SK-N-SH treated with all-trans-retinoic acid at 6 μM for 48 hours (cell line): ENCODE measurements around the gene GTPBP1.

Source experiments
- ATAC-seq: fragments of 200-7000 bp; cut with Tn5 transposase; 3 replicates; pipeline ENCODE4 v1.9.1; 2020; ENCODE audit warnings: mild to moderate bottlenecking, moderate library complexity
- BACH2 ChIP-seq: fragments of 250-450 bp; sonication (Bioruptor Pico); IDR thresholded peaks from 2 replicates; pipeline ENCODE4 v1.9.0; 2021; ENCODE audit warnings: mild to moderate bottlenecking, borderline replicate concordance
- CSDC2 ChIP-seq: fragments of 250-450 bp; sonication (Bioruptor Pico); IDR thresholded peaks from 2 replicates; pipeline ENCODE4 v1.5.0; 2020; ENCODE audit warnings: mild to moderate bottlenecking, moderate library complexity
- GLIS3 ChIP-seq: fragments of 250-450 bp; sonication (Bioruptor Pico); IDR thresholded peaks from 2 replicates; pipeline ENCODE4 v1.5.0; 2020; ENCODE audit warnings: mild to moderate bottlenecking, moderate library complexity
- ISL1 ChIP-seq: fragments of 250-450 bp; sonication (Bioruptor Pico); IDR thresholded peaks from 2 replicates; pipeline ENCODE4 v2.1.2; 2022; ENCODE audit warnings: mild to moderate bottlenecking, moderate library complexity
- OSR1 ChIP-seq: fragments of 250-450 bp; sonication (Bioruptor Pico); IDR thresholded peaks from 2 replicates; pipeline ENCODE4 v1.8.0; 2022; ENCODE audit warnings: moderate library complexity, mild to moderate bottlenecking, inconsistent platforms
- PPARA ChIP-seq: fragments of 250-450 bp; sonication (Bioruptor Pico); IDR thresholded peaks from 2 replicates; pipeline ENCODE4 v1.5.0; 2020; ENCODE audit warnings: mild to moderate bottlenecking, borderline replicate concordance
- RARB ChIP-seq: fragments of 250-450 bp; sonication (Bioruptor Pico); IDR thresholded peaks from 2 replicates; pipeline ENCODE4 v1.8.0; 2021; ENCODE audit warnings: mild to moderate bottlenecking, moderate library complexity
- SNAI2 ChIP-seq: fragments of 250-450 bp; sonication (Bioruptor Pico); IDR thresholded peaks from 2 replicates; pipeline ENCODE4 v1.5.0; 2020; ENCODE audit warnings: mild to moderate bottlenecking, moderate library complexity
- TCF4 ChIP-seq: fragments of 250-450 bp; sonication (Bioruptor Pico); IDR thresholded peaks from 2 replicates; pipeline ENCODE4 v1.8.0; 2021; ENCODE audit warnings: mild to moderate bottlenecking, moderate library complexity, borderline replicate concordance
- TOX ChIP-seq: fragments of 250-450 bp; sonication (Bioruptor Pico); IDR thresholded peaks from 2 replicates; pipeline ENCODE4 v1.8.0; 2021; ENCODE audit warnings: mild to moderate bottlenecking, moderate library complexity, borderline replicate concordance
- ZC3H10 ChIP-seq: fragments of 250-450 bp; sonication (Bioruptor Pico); IDR thresholded peaks from 2 replicates; pipeline ENCODE4 v1.5.1; 2021; ENCODE audit warnings: mild to moderate bottlenecking, moderate library complexity
- ZFP3 ChIP-seq: fragments of 250-450 bp; sonication (Bioruptor Pico); IDR thresholded peaks from 2 replicates; pipeline ENCODE4 v1.5.0; 2020; ENCODE audit warnings: mild to moderate bottlenecking, moderate library complexity
- ZFP30 ChIP-seq: fragments of 450-650 bp; formaldehyde crosslinking; IDR thresholded peaks from 2 replicates; pipeline ENCODE4 v1.5.0; 2022; ENCODE audit warnings: mild to moderate bottlenecking, moderate library complexity
- ZNF565 ChIP-seq: fragments of 450-650 bp; formaldehyde crosslinking; conservative IDR thresholded peaks from 2 replicates; pipeline ENCODE4 v1.5.0; 2020; ENCODE audit warnings: low read depth, mild to moderate bottlenecking, moderate library complexity
- ZNF8 ChIP-seq: fragments of 450-650 bp; formaldehyde crosslinking; IDR thresholded peaks from 2 replicates; pipeline ENCODE4 v1.5.0; 2020; ENCODE audit warnings: mild to moderate bottlenecking, moderate library complexity
- TF ChIP-seq, protein P1 (sequence below): fragments of 250-450 bp; sonication (Bioruptor Pico); IDR thresholded peaks from 2 replicates; pipeline ENCODE4 v1.8.0; 2020; ENCODE audit warnings: mild to moderate bottlenecking, moderate library complexity, borderline replicate concordance
- TF ChIP-seq, protein P2 (sequence below): fragments of 250-450 bp; sonication (Bioruptor Pico); IDR thresholded peaks from 2 replicates; pipeline ENCODE4 v1.5.1; 2021; ENCODE audit warnings: mild to moderate bottlenecking, moderate library complexity
- TF ChIP-seq, protein P3 (sequence below): fragments of 250-450 bp; sonication (Bioruptor Pico); IDR thresholded peaks from 2 replicates; pipeline ENCODE4 v1.8.0; 2021; ENCODE audit warnings: low read depth, mild to moderate bottlenecking, moderate library complexity, borderline replicate concordance
- TF ChIP-seq, protein P4 (sequence below): fragments of 250-450 bp; sonication (Bioruptor Pico); IDR thresholded peaks from 2 replicates; pipeline ENCODE4 v1.5.0; 2020; ENCODE audit warnings: mild to moderate bottlenecking, moderate library complexity
- TF ChIP-seq, protein P5 (sequence below): fragments of 250-450 bp; sonication (Bioruptor Pico); IDR thresholded peaks from 2 replicates; pipeline ENCODE4 v1.5.1; 2020; ENCODE audit warnings: low read depth, mild to moderate bottlenecking, moderate library complexity

The GTPBP1 gene

DNA sequence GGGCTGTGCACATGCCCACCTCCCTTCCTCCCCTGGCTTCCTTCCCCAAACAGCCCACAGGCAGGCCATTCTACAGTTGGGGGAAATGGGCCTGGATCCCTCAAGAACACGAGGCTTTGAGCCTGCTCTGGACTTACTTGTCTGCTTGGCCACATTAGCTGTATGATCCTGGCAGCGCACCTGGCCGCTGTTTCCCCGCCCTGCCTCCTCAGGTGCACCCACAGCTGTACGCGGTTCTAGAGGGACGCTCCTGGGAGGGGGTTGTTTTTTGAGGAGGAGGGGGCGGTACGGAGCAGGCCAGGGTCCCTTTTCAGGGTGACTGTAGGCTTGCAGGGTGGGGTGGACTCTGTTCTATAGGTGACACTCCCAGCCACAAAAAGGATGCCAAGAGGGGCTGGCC, 61.6 kb downstream of the GTPBP1 start (continued):
- TF ChIP-seq, protein P1, sequence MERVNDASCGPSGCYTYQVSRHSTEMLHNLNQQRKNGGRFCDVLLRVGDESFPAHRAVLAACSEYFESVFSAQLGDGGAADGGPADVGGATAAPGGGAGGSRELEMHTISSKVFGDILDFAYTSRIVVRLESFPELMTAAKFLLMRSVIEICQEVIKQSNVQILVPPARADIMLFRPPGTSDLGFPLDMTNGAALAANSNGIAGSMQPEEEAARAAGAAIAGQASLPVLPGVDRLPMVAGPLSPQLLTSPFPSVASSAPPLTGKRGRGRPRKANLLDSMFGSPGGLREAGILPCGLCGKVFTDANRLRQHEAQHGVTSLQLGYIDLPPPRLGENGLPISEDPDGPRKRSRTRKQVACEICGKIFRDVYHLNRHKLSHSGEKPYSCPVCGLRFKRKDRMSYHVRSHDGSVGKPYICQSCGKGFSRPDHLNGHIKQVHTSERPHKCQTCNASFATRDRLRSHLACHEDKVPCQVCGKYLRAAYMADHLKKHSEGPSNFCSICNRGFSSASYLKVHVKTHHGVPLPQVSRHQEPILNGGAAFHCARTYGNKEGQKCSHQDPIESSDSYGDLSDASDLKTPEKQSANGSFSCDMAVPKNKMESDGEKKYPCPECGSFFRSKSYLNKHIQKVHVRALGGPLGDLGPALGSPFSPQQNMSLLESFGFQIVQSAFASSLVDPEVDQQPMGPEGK = no peak
- TF ChIP-seq RARB (no peak), ZFP30 (CRISPR knock-in tag) (no peak), BACH2 (CRISPR knock-in tag) (no peak), SNAI2 (CRISPR knock-in tag) (no peak), ZFP3 (no peak)

DNA sequence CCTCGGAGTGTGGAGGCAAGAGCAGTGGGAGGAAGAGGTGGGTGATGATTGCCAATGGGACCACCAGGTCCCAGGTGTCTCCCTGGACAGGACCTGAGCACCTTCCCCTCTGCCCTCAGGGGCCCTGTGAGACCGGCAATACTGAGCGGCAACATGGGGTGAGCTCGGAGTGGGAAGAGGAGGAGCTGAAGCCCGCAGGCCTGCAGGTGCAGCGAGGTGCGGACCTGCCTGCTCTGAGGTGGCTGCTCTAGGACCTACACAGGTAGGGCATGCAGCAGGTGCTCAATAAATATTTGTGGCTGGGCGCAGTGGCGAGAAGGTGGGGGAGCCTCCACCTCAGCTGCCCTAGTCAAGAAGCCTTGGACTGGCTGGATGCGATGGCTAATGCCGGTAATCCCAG, 62.3 kb downstream of the GTPBP1 start:
- TF ChIP-seq, protein P2, sequence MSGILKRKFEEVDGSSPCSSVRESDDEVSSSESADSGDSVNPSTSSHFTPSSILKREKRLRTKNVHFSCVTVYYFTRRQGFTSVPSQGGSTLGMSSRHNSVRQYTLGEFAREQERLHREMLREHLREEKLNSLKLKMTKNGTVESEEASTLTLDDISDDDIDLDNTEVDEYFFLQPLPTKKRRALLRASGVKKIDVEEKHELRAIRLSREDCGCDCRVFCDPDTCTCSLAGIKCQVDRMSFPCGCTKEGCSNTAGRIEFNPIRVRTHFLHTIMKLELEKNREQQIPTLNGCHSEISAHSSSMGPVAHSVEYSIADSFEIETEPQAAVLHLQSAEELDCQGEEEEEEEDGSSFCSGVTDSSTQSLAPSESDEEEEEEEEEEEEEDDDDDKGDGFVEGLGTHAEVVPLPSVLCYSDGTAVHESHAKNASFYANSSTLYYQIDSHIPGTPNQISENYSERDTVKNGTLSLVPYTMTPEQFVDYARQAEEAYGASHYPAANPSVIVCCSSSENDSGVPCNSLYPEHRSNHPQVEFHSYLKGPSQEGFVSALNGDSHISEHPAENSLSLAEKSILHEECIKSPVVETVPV (CRISPR knock-in tag) = no peak
- TF ChIP-seq CSDC2 (CRISPR knock-in tag) (no peak), ZFP30 (CRISPR knock-in tag) (no peak), ZNF8 (no peak), ZFP3 (no peak), SNAI2 (CRISPR knock-in tag) (no peak), ZNF565 (CRISPR knock-in tag) (no peak)
- TF ChIP-seq, protein P3, sequence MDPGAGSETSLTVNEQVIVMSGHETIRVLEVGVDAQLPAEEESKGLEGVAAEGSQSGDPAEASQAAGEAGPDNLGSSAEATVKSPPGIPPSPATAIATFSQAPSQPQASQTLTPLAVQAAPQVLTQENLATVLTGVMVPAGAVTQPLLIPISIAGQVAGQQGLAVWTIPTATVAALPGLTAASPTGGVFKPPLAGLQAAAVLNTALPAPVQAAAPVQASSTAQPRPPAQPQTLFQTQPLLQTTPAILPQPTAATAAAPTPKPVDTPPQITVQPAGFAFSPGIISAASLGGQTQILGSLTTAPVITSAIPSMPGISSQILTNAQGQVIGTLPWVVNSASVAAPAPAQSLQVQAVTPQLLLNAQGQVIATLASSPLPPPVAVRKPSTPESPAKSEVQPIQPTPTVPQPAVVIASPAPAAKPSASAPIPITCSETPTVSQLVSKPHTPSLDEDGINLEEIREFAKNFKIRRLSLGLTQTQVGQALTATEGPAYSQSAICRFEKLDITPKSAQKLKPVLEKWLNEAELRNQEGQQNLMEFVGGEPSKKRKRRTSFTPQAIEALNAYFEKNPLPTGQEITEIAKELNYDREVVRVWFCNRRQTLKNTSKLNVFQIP (CRISPR knock-in tag) = no peak
- TF ChIP-seq, protein P1 = no peak
- TF ChIP-seq, protein P4, sequence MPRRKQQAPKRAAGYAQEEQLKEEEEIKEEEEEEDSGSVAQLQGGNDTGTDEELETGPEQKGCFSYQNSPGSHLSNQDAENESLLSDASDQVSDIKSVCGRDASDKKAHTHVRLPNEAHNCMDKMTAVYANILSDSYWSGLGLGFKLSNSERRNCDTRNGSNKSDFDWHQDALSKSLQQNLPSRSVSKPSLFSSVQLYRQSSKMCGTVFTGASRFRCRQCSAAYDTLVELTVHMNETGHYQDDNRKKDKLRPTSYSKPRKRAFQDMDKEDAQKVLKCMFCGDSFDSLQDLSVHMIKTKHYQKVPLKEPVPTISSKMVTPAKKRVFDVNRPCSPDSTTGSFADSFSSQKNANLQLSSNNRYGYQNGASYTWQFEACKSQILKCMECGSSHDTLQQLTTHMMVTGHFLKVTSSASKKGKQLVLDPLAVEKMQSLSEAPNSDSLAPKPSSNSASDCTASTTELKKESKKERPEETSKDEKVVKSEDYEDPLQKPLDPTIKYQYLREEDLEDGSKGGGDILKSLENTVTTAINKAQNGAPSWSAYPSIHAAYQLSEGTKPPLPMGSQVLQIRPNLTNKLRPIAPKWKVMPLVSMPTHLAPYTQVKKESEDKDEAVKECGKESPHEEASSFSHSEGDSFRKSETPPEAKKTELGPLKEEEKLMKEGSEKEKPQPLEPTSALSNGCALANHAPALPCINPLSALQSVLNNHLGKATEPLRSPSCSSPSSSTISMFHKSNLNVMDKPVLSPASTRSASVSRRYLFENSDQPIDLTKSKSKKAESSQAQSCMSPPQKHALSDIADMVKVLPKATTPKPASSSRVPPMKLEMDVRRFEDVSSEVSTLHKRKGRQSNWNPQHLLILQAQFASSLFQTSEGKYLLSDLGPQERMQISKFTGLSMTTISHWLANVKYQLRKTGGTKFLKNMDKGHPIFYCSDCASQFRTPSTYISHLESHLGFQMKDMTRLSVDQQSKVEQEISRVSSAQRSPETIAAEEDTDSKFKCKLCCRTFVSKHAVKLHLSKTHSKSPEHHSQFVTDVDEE (CRISPR knock-in tag) = no peak
- TF ChIP-seq, protein P5, sequence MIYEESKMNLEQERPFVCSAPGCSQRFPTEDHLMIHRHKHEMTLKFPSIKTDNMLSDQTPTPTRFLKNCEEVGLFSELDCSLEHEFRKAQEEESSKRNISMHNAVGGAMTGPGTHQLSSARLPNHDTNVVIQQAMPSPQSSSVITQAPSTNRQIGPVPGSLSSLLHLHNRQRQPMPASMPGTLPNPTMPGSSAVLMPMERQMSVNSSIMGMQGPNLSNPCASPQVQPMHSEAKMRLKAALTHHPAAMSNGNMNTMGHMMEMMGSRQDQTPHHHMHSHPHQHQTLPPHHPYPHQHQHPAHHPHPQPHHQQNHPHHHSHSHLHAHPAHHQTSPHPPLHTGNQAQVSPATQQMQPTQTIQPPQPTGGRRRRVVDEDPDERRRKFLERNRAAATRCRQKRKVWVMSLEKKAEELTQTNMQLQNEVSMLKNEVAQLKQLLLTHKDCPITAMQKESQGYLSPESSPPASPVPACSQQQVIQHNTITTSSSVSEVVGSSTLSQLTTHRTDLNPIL (CRISPR knock-in tag) = no peak
- ATAC-seq = no peak

DNA sequence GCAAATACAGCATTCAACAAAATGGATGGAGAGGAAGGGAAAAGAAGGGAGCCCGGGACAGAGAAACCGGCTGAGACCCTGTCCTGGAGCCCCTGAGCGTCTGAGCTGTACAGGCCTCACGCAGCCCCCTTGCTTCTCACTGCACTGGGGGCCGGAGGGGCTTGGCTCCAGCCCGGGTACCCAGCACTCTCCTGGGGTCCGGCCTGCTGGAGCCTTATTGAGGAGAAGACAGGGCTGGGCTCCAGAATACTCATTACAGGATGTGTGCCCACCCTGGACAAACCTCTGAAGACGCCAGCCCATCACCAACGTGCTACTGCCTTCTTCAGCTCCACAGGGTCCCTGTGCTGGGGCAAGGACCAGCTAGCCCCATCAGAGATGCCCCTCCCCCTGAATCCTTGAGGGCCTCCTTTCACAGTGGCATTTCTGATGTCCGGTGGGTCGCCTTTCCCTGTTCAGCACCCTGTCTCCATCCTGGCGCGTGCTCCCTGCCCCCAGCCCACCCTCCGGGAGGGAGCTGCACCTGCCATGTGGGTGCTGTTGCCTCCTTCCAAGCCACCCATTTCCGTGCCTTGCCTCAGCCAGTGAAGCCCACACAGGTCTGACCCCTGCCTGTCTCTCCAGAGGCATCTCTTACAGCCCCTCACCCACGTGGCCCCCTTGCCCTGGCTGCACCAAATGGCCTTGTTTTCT, 64.7 kb downstream of the GTPBP1 start:
- ATAC-seq = no peak
- no peak for TF ChIP-seq ZC3H10 (CRISPR knock-in tag)
- no peak for TF ChIP-seq GLIS3 (CRISPR knock-in tag)
- no peak for TF ChIP-seq PPARA
- TF ChIP-seq, protein P2 (CRISPR knock-in tag) = no peak
- TF ChIP-seq TCF4 (CRISPR knock-in tag) = no peak
- TF ChIP-seq, protein P4 (CRISPR knock-in tag) = no peak
- no peak for TF ChIP-seq TOX
- no peak for TF ChIP-seq OSR1 (CRISPR knock-in tag)
- no peak for TF ChIP-seq RARB
- TF ChIP-seq ISL1 = no peak
- no peak for TF ChIP-seq ZFP3
- no peak for TF ChIP-seq ZNF565 (CRISPR knock-in tag)
- TF ChIP-seq, all 23 proteins: peak for 0
